Activated naive CD8-positive, alpha-beta T cell treated with anti-CD3 and anti-CD28 coated beads for 36 hours (primary cell): ENCODE results near the gene MGAT4C. TPM values are rescaled to one million over a fixed set of nuclear protein-coding genes. Genes with fewer than 3 reads are reported as not detected.

ENCODE experiments used
- DNase-seq: peaks from one replicate; pipeline ENCODE4 v3.0.0; 2021
- H3K27ac Mint-ChIP-seq: one replicate; pipeline ENCODE4 v1.8.0; 2022; ENCODE audit warnings: mild to moderate bottlenecking, moderate library complexity, mixed read lengths
- H3K27me3 Mint-ChIP-seq: one replicate; pipeline ENCODE4 v1.8.0; 2022; ENCODE audit warnings: mild to moderate bottlenecking, mixed read lengths
- H3K36me3 Mint-ChIP-seq: one replicate; pipeline ENCODE4 v1.8.0; 2021; ENCODE audit warnings: mild to moderate bottlenecking, mixed read lengths
- H3K4me1 Mint-ChIP-seq: one replicate; pipeline ENCODE4 v1.8.0; 2021; ENCODE audit warnings: mixed read lengths
- H3K4me3 Mint-ChIP-seq: one replicate; pipeline ENCODE4 v1.8.0; 2022; ENCODE audit warnings: mild to moderate bottlenecking, moderate library complexity, mixed read lengths
- H3K9me3 Mint-ChIP-seq: one replicate; pipeline ENCODE4 v1.8.0; 2022; ENCODE audit warnings: mixed read lengths
- total RNA-seq, 2 experiments: library from RNA; stranded (reverse); gene quantifications; one replicate each; pipeline ENCODE4 v1.2.3, GENCODE V29; 2021

The MGAT4C gene
- total RNA-seq, 2 experiments from 2014 or later = not detected

DNA sequence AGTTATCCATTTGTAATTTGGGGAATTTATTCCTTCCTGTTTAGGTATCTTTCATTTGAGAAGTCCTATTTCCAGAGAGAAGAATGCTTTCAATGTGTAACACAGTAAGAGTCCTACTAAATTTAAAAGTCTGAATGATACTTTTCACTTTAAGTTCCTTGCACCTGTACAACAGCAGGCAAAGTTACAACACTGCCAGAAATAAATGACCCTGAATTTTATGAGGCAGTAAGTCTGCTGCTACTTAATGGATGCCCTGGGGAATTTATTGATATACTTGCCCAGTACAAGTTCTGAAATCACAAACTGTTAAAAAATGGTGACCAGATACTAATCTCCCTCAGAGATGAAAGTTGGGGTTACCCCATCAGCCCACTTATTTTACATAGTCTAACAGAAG, 329.0 kb downstream of the MGAT4C start:
- no peak overlapping the region for H3K4me3 Mint-ChIP-seq
- no peaks in the 10 kb centered on the region for H3K9me3 Mint-ChIP-seq
- no peaks in the 10 kb centered on the region for H3K27me3 Mint-ChIP-seq
- no peaks in the 10 kb centered on the region for H3K36me3 Mint-ChIP-seq
- no peak overlapping the region for H3K27ac Mint-ChIP-seq
- no peaks in the 10 kb centered on the region for H3K4me1 Mint-ChIP-seq
- DNase-seq = no peak

DNA sequence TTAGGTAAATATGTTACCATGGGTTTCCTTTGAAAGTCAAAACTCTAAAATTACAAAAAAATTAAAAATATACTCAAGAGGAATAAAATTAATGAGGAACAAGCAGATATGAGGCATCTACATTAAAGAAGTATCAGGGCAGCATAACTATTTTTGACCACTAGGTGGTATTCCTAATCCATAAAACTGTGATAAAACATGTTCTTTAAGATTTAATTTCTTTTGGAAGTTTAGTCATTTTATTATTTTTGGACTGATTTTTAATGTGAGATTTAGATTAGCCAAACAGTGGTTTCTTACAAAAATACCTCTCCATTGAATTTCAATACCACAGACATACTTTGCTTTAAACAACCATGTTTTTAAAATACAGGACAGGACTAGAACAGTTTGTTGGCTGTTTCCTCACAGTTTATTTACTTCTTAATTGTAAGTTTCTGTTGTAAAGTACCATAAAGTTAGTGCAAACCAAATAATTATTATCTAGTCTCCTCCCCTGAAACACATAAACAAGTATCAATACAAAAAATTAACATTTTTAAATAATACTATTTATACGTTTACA, 332.3 kb downstream of the MGAT4C start:
- H3K4me1 Mint-ChIP-seq = no peaks in the 10 kb centered on the region
- no peaks in the 10 kb centered on the region for H3K36me3 Mint-ChIP-seq
- DNase-seq = no peak
- H3K4me3 Mint-ChIP-seq = no peak overlapping the region
- H3K27me3 Mint-ChIP-seq = no peaks in the 10 kb centered on the region
- H3K27ac Mint-ChIP-seq = no peak overlapping the region
- no peaks in the 10 kb centered on the region for H3K9me3 Mint-ChIP-seq

DNA sequence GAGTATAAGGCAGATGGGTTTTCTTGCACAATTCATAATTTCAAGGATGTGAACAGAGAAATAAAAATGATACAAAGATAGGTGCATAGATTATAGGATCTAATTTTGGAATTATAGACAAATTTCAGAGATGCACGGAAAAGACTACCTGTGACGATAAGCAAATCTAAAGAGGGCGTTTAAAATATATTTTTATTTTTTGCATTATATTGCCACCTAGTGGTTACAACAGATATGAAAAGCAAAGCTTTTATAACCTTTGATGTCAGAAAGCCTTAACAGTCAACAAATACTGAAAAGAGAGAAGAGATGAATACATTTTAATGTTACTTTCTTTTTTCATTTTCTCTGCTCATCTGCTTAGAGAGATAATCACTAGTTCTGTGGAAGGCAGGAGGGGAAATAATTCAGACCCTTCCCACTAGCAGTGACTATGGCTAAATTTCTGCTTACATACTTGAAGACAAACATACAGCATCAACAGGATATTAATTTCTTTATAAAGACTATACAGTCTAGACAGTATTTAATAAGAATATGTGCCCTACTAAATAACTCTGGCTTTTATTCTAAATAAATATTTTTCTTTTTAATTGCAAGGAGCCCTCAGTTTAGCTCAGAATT, 335.8 kb downstream of the MGAT4C start:
- Mint-ChIP-seq H3K27ac (no peak overlapping the region), H3K36me3 (no peaks in the 10 kb centered on the region), H3K9me3 (no peaks in the 10 kb centered on the region), H3K4me3 (no peak overlapping the region), H3K27me3 (no peaks in the 10 kb centered on the region), H3K4me1 (no peaks in the 10 kb centered on the region)
- no peak for DNase-seq
